Measurements from ENCODE around the gene SETDB2. TPM values are rescaled to one million over a fixed set of nuclear protein-coding genes. Genes with fewer than 3 reads are reported as not detected.

The SETDB2 gene
- total and polyA plus RNA-seq, 4 donors: 4.7 to 13.3 (median 9.1) TPM

DNA sequence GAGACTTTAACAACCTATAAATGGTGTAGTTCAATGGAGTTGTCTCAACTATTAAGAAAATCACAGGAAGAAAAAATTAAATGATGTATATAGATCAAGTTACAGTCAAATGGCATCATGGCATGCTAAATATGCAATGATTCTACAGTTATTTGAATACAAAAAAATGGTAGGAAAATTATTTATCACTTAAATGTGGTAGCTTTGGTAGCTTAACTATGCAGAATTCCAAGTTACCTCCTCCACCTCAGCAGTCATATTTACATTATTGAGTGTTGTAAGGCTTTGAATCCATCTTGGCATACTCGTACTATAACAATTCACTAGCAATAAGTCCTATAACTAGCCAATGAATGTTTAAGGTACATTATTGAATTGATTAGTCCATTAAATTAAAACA is 37.0 kb upstream of the SETDB2 start:
- Histone ChIP-seq H3K27me3 (ENCODE audit: control insufficient read depth in 1 of 2, insufficient read depth in 2 of 2, low read length in 1 of 2) (no peaks in the 10 kb centered on the region), H3K27ac (ENCODE audit: low read depth in 1 of 2, low read length in 2 of 2) (no peak overlapping the region), H3K36me3 (ENCODE audit: control insufficient read depth in 1 of 2, insufficient read depth in 2 of 2, low read length in 1 of 2) (peaks cover 0 to 2% of the 10 kb centered on the region in 2 donors), H3K4me1 (ENCODE audit: control insufficient read depth in 1 of 2, insufficient read depth in 2 of 2, low read length in 2 of 2) (no peaks in the 10 kb centered on the region), H3K9me3 (ENCODE audit: control insufficient read depth, low read length) (peaks cover 2% of the 10 kb centered on the region), H3K4me3 (ENCODE audit: low read length in 2 of 2) (no peak overlapping the region)
- intact Hi-C loops (cut with DNase I): no loop called here
- no peak for ATAC-seq (ENCODE audit: low FRiP score)
- no peak for DNase-seq
- 93 to 99% methylated on average over 1 of the region's 1 CpG for WGBS, 2 donors

DNA sequence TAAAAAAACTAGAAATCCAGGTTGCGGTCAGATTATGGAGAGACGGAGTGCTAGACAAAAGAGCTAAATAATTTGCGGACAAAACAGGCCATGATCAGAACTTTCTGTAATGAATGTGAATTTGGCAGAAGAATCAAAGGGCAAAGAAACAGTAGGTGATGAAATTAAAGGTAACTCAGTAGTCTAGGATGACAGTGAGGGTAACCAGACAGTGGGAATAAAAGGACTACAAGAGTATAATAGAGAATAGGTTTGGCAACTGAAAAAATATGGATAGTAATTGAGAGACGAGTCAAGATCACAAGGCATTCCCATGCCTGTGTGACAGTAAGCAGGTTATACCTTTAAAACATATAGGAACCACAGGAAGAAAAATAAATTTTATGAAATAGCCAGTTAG is 36.1 kb upstream of the SETDB2 start:
- intact Hi-C loops (cut with DNase I): no loop called here
- no peaks in the 10 kb centered on the region for H3K4me1 ChIP-seq (ENCODE audit: control insufficient read depth in 1 of 2, insufficient read depth in 2 of 2, low read length in 2 of 2)
- no peak overlapping the region for H3K4me3 ChIP-seq (ENCODE audit: low read length in 2 of 2)
- peaks cover 0 to 2% of the 10 kb centered on the region in 2 donors for H3K36me3 ChIP-seq (ENCODE audit: control insufficient read depth in 1 of 2, insufficient read depth in 2 of 2, low read length in 1 of 2)
- DNase-seq (no peak), ATAC-seq (ENCODE audit: low FRiP score) (no peak)
- H3K9me3 ChIP-seq (ENCODE audit: control insufficient read depth, low read length): peaks cover 2% of the 10 kb centered on the region
- WGBS, 2 donors: 85 to 98% methylated on average over 4 of the region's 4 CpGs
- no peaks in the 10 kb centered on the region for H3K27me3 ChIP-seq (ENCODE audit: control insufficient read depth in 1 of 2, insufficient read depth in 2 of 2, low read length in 1 of 2)
- H3K27ac ChIP-seq (ENCODE audit: low read depth in 1 of 2, low read length in 2 of 2): no peak overlapping the region

- peaks cover under 1% of the 10 kb centered on the region for H3K9me3 ChIP-seq (ENCODE audit: control insufficient read depth, low read length)
- H3K4me1 ChIP-seq (ENCODE audit: control insufficient read depth in 1 of 2, insufficient read depth in 2 of 2, low read length in 2 of 2): no peaks in the 10 kb centered on the region
- no peaks in the 10 kb centered on the region for H3K27me3 ChIP-seq (ENCODE audit: control insufficient read depth in 1 of 2, insufficient read depth in 2 of 2, low read length in 1 of 2)
- H3K4me3 ChIP-seq (ENCODE audit: low read length in 2 of 2): no peak overlapping the region
- ATAC-seq (ENCODE audit: low FRiP score): no peak
- WGBS, 2 donors: 74 to 77% methylated on average over 3 of the region's 3 CpGs
- no peak for DNase-seq
- H3K36me3 ChIP-seq (ENCODE audit: control insufficient read depth in 1 of 2, insufficient read depth in 2 of 2, low read length in 1 of 2): peaks cover 0 to under 1% of the 10 kb centered on the region in 2 donors
- intact Hi-C loops (cut with DNase I): no loop called here
- no peak overlapping the region for H3K27ac ChIP-seq (ENCODE audit: low read depth in 1 of 2, low read length in 2 of 2)
These were observed 35.1 kb upstream of the SETDB2 start for GRCh38 chr13:49409008-49409407.

GRCh38 chr13:49410006-49410405 is 34.1 kb upstream of the SETDB2 start:
- no peaks in the 10 kb centered on the region for H3K27me3 ChIP-seq (ENCODE audit: control insufficient read depth in 1 of 2, insufficient read depth in 2 of 2, low read length in 1 of 2)
- no peaks in the 10 kb centered on the region for H3K4me1 ChIP-seq (ENCODE audit: control insufficient read depth in 1 of 2, insufficient read depth in 2 of 2, low read length in 2 of 2)
- H3K27ac ChIP-seq (ENCODE audit: low read depth in 1 of 2, low read length in 2 of 2): no peak overlapping the region
- intact Hi-C loops (cut with DNase I): no loop called here
- no peaks in the 10 kb centered on the region for H3K9me3 ChIP-seq (ENCODE audit: control insufficient read depth, low read length)
- ATAC-seq (ENCODE audit: low FRiP score): no peak
- no peaks in the 10 kb centered on the region for H3K36me3 ChIP-seq (ENCODE audit: control insufficient read depth in 1 of 2, insufficient read depth in 2 of 2, low read length in 1 of 2)
- 78 to 93% methylated on average over 4 of the region's 4 CpGs for WGBS, 2 donors
- H3K4me3 ChIP-seq (ENCODE audit: low read length in 2 of 2): no peak overlapping the region
- no peak for DNase-seq

DNA sequence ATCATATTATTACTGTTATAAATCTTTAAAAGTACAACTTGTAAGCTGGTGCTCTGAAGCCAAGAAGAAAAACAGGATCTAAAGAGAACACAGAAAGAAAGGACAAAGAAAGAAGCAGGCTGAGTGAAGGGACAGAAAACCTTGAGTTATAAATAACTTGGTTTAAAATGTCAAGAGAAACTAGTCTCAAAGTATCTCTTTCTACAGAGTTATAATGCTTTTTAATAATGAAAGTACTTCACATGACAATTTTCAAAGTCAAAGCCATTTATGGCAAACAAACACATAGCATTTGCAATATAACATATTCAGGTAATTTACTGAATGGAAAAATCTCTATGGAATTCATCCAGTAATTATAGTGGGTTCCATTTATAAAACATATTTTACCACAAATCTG is 33.6 kb upstream of the SETDB2 start:
- no peak for ATAC-seq (ENCODE audit: low FRiP score)
- intact Hi-C loops (cut with DNase I): no loop called here
- no peak overlapping the region for H3K27ac ChIP-seq (ENCODE audit: low read depth in 1 of 2, low read length in 2 of 2)

GRCh38 chr13:49411353-49411752 is 32.7 kb upstream of the SETDB2 start:
- H3K4me3 ChIP-seq (ENCODE audit: low read length in 2 of 2): no peak overlapping the region
- H3K36me3 ChIP-seq (ENCODE audit: control insufficient read depth in 1 of 2, insufficient read depth in 2 of 2, low read length in 1 of 2): no peaks in the 10 kb centered on the region
- no peaks in the 10 kb centered on the region for H3K9me3 ChIP-seq (ENCODE audit: control insufficient read depth, low read length)
- no peak for DNase-seq
- H3K4me1 ChIP-seq (ENCODE audit: control insufficient read depth in 1 of 2, insufficient read depth in 2 of 2, low read length in 2 of 2): no peaks in the 10 kb centered on the region
- no peak overlapping the region for H3K27ac ChIP-seq (ENCODE audit: low read depth in 1 of 2, low read length in 2 of 2)
- WGBS, 2 donors: 94 to 95% methylated on average over 5 of the region's 5 CpGs
- intact Hi-C loops (cut with DNase I): no loop called here
- no peaks in the 10 kb centered on the region for H3K27me3 ChIP-seq (ENCODE audit: control insufficient read depth in 1 of 2, insufficient read depth in 2 of 2, low read length in 1 of 2)
- ATAC-seq (ENCODE audit: low FRiP score): no peak

More for the DNA sequence above, 33.6 kb upstream of the SETDB2 start:
- Histone ChIP-seq H3K27me3 (ENCODE audit: control insufficient read depth in 1 of 2, insufficient read depth in 2 of 2, low read length in 1 of 2) (no peaks in the 10 kb centered on the region), H3K4me1 (ENCODE audit: control insufficient read depth in 1 of 2, insufficient read depth in 2 of 2, low read length in 2 of 2) (no peaks in the 10 kb centered on the region), H3K4me3 (ENCODE audit: low read length in 2 of 2) (no peak overlapping the region), H3K36me3 (ENCODE audit: control insufficient read depth in 1 of 2, insufficient read depth in 2 of 2, low read length in 1 of 2) (no peaks in the 10 kb centered on the region), H3K9me3 (ENCODE audit: control insufficient read depth, low read length) (no peaks in the 10 kb centered on the region)
- no peak for DNase-seq

DNA sequence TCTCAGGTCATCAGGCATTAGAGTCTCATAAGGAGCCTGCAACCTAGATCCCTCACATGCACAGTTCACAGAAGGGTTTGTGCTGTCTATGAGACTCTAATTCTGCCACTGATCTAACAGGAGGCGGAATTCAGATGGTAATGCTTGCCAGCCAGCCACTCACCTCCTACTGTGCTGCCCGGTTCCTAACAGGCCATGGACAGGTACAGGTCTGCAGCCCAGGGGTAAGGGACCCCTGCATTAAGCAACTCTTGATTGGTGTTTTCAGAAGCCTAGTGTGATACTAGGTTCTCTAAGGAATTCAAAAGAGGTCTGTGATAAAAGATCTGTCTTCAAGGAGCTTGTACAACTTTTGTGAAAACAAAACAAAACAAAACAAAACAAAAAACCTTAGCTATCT is 31.3 kb upstream of the SETDB2 start:
- DNase-seq: no peak
- WGBS, 2 donors: 71 to 96% methylated on average over 2 of the region's 2 CpGs

GRCh38 chr13:49417161-49417560 is 26.9 kb upstream of the SETDB2 start:
- WGBS, 2 donors: 96 to 97% methylated on average over 3 of the region's 3 CpGs
- H3K27me3 ChIP-seq (ENCODE audit: control insufficient read depth in 1 of 2, insufficient read depth in 2 of 2, low read length in 1 of 2): no peaks in the 10 kb centered on the region
- H3K36me3 ChIP-seq (ENCODE audit: control insufficient read depth in 1 of 2, insufficient read depth in 2 of 2, low read length in 1 of 2): no peaks in the 10 kb centered on the region
- ATAC-seq (ENCODE audit: low FRiP score): no peak
- intact Hi-C loops (cut with DNase I): no loop called here
- DNase-seq: no peak
- no peak overlapping the region for H3K27ac ChIP-seq (ENCODE audit: low read depth in 1 of 2, low read length in 2 of 2)
- H3K4me3 ChIP-seq (ENCODE audit: low read length in 2 of 2): no peak overlapping the region
- H3K4me1 ChIP-seq (ENCODE audit: control insufficient read depth in 1 of 2, insufficient read depth in 2 of 2, low read length in 2 of 2): no peaks in the 10 kb centered on the region
- no peaks in the 10 kb centered on the region for H3K9me3 ChIP-seq (ENCODE audit: control insufficient read depth, low read length)

More for the DNA sequence above, 31.3 kb upstream of the SETDB2 start:
- no peak for ATAC-seq (ENCODE audit: low FRiP score)
- intact Hi-C loops (cut with DNase I): no loop called here
- Histone ChIP-seq H3K27me3 (ENCODE audit: control insufficient read depth in 1 of 2, insufficient read depth in 2 of 2, low read length in 1 of 2) (no peaks in the 10 kb centered on the region), H3K4me3 (ENCODE audit: low read length in 2 of 2) (no peak overlapping the region), H3K9me3 (ENCODE audit: control insufficient read depth, low read length) (no peaks in the 10 kb centered on the region), H3K36me3 (ENCODE audit: control insufficient read depth in 1 of 2, insufficient read depth in 2 of 2, low read length in 1 of 2) (no peaks in the 10 kb centered on the region), H3K4me1 (ENCODE audit: control insufficient read depth in 1 of 2, insufficient read depth in 2 of 2, low read length in 2 of 2) (no peaks in the 10 kb centered on the region), H3K27ac (ENCODE audit: low read depth in 1 of 2, low read length in 2 of 2) (no peak overlapping the region)

DNA sequence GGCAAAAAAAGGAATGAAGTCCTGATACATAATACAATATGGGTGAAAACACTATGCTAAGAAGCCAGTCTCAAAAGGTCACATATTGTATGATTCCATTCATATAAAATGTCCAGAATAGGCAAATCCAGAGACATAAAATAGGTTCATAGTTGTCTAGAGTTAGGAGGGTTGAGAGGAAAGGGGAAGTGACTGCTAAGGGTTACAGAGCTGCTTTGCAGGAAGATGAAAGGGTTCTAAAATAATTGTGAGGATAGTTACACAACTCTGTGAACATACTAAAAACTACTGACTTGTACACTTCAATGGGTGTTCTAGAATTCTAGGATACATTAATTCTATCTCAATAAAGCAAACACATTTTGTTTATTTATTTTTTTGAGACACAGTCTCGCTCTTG is 25.9 kb upstream of the SETDB2 start:
- Histone ChIP-seq H3K4me1 (ENCODE audit: control insufficient read depth in 1 of 2, insufficient read depth in 2 of 2, low read length in 2 of 2) (no peaks in the 10 kb centered on the region), H3K9me3 (ENCODE audit: control insufficient read depth, low read length) (no peaks in the 10 kb centered on the region), H3K27ac (ENCODE audit: low read depth in 1 of 2, low read length in 2 of 2) (no peak overlapping the region), H3K36me3 (ENCODE audit: control insufficient read depth in 1 of 2, insufficient read depth in 2 of 2, low read length in 1 of 2) (no peaks in the 10 kb centered on the region), H3K4me3 (ENCODE audit: low read length in 2 of 2) (no peak overlapping the region), H3K27me3 (ENCODE audit: control insufficient read depth in 1 of 2, insufficient read depth in 2 of 2, low read length in 1 of 2) (no peaks in the 10 kb centered on the region)
- DNase-seq (no peak), ATAC-seq (ENCODE audit: low FRiP score) (no peak)
- 91 to 97% methylated on average over 1 of the region's 1 CpG for WGBS, 2 donors
- intact Hi-C loops (cut with DNase I): no loop called here

Measured in aorta (tissue), 5 donors.